Ramos (cell line): ENCODE data around the gene GIPC2.
"Not testable (repeated sequence)": the region's sequence is repeated elsewhere in the genome, so short reads cannot be mapped to it uniquely, and the experiment has no call there.

Experiments
- in situ Hi-C: fragments of 300-500 bp; cut with MboI; formaldehyde crosslinking; loops from one replicate; pipeline ENCODE4 v1.14.3; 2022; ENCODE audit warnings: low sequenced_read_pairs; ENCODE audit not compliant: unreplicated experiment

GIPC2 gene

GRCh38 chr1:78091215-78091813, 45.5 kb downstream of the GIPC2 start:
- in situ Hi-C loops: no loop called here

GRCh38 chr1:78091886-78092285, 46.1 kb downstream of the GIPC2 start:
- in situ Hi-C loops: no loop called here

- in situ Hi-C loops: no loop called here
These were observed 46.9 kb downstream of the GIPC2 start for GRCh38 chr1:78092643-78093042.

GRCh38 chr1:78093560-78093959, 47.8 kb downstream of the GIPC2 start:
- in situ Hi-C loops: no loop called here

GRCh38 chr1:78094639-78095038, 48.9 kb downstream of the GIPC2 start:
- in situ Hi-C loops: no loop called here

GRCh38 chr1:78095593-78095992, 49.8 kb downstream of the GIPC2 start:
- in situ Hi-C loops: no loop called here

- in situ Hi-C loops: no loop called here
These were observed 50.3 kb downstream of the GIPC2 start for GRCh38 chr1:78096017-78096416.

- in situ Hi-C loops: no loop called here
These were observed 51.2 kb downstream of the GIPC2 start for GRCh38 chr1:78096976-78097375.

GRCh38 chr1:78101051-78101450, 55.3 kb downstream of the GIPC2 start:
- in situ Hi-C loops: no loop called here

GRCh38 chr1:78101514-78101913, 55.7 kb downstream of the GIPC2 start:
- in situ Hi-C loops: no loop called here

- in situ Hi-C loops: no loop called here
These were observed 56.3 kb downstream of the GIPC2 start for GRCh38 chr1:78102082-78102481.

- in situ Hi-C loops: no loop called here
These were observed 57.1 kb downstream of the GIPC2 start for GRCh38 chr1:78102916-78103315.

- in situ Hi-C loops: no loop called here
These were observed 58.6 kb downstream of the GIPC2 start for GRCh38 chr1:78104322-78104721.

- in situ Hi-C loops: loop anchor here (10.0 kb wide), 1 partner anchor 285 kb away; no protein-coding TSS in a partner anchor
These were observed 63.9 kb downstream of the GIPC2 start for GRCh38 chr1:78109659-78110058.

GRCh38 chr1:78113156-78113916, 67.6 kb downstream of the GIPC2 start:
- in situ Hi-C loops: loop anchor here (10.0 kb wide), 1 partner anchor 289 kb away; no protein-coding TSS in a partner anchor

GRCh38 chr1:78114034-78114956, 68.5 kb downstream of the GIPC2 start:
- in situ Hi-C loops: loop anchor here (10.0 kb wide), 1 partner anchor 289 kb away; no protein-coding TSS in a partner anchor

- in situ Hi-C loops: not testable (repeated sequence)
These were observed 74.7 kb downstream of the GIPC2 start for GRCh38 chr1:78120485-78120884.

- in situ Hi-C loops: no loop called here
These were observed 75.9 kb downstream of the GIPC2 start for GRCh38 chr1:78121710-78122109.

GRCh38 chr1:78122389-78122788, 76.6 kb downstream of the GIPC2 start:
- in situ Hi-C loops: no loop called here

GRCh38 chr1:78126506-78126905, 80.7 kb downstream of the GIPC2 start:
- in situ Hi-C loops: no loop called here
